GM10266 (cell line): ENCODE results near the gene TMEM147.

Experiments used
- DNase-seq: peaks from one replicate; pipeline ENCODE4 v3.0.0; 2012; ENCODE audit errors: extremely low spot score
- TF ChIP-seq, protein P1 (sequence below): IDR thresholded peaks from 2 replicates; pipeline ENCODE4 v1.5.1; 2012; ENCODE audit warnings: mild to moderate bottlenecking, low read depth; ENCODE audit not compliant: control insufficient read depth, insufficient read depth; ENCODE audit errors: missing control alignments

Gene TMEM147

DNA sequence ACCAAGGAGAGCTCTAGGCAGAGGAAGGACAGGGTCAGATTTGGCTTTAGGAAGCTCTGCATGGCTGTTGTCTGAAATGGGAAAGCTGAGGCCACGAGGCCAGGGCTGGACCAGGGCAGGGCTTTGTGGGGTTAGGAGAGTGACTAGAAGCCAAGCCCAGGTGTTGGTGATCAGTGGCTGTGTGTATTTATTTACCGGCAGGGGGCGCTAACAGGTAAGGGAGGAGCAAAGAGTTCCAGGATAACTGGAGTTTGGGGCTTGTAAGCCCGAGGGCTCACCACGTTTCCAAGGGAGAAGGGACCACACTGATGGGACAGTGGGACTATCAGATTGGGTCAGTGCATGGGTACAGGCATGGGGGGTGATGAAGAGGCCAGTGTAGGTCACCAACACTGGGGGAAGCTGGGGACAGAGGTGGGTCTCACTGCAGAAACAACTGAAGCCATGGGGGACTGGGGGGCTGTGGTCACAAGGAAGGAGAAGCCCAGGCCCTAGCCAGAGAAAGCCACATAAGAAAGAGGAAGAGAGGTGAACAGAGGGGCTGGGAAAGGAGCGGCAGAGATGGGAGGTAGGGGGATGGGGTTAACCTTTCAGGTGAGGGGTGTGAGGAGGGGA is 3.9 kb downstream of the TMEM147 start:
- TF ChIP-seq, protein P1, sequence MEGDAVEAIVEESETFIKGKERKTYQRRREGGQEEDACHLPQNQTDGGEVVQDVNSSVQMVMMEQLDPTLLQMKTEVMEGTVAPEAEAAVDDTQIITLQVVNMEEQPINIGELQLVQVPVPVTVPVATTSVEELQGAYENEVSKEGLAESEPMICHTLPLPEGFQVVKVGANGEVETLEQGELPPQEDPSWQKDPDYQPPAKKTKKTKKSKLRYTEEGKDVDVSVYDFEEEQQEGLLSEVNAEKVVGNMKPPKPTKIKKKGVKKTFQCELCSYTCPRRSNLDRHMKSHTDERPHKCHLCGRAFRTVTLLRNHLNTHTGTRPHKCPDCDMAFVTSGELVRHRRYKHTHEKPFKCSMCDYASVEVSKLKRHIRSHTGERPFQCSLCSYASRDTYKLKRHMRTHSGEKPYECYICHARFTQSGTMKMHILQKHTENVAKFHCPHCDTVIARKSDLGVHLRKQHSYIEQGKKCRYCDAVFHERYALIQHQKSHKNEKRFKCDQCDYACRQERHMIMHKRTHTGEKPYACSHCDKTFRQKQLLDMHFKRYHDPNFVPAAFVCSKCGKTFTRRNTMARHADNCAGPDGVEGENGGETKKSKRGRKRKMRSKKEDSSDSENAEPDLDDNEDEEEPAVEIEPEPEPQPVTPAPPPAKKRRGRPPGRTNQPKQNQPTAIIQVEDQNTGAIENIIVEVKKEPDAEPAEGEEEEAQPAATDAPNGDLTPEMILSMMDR: peak; percentile 79
- peak; percentile 85 for DNase-seq

DNA sequence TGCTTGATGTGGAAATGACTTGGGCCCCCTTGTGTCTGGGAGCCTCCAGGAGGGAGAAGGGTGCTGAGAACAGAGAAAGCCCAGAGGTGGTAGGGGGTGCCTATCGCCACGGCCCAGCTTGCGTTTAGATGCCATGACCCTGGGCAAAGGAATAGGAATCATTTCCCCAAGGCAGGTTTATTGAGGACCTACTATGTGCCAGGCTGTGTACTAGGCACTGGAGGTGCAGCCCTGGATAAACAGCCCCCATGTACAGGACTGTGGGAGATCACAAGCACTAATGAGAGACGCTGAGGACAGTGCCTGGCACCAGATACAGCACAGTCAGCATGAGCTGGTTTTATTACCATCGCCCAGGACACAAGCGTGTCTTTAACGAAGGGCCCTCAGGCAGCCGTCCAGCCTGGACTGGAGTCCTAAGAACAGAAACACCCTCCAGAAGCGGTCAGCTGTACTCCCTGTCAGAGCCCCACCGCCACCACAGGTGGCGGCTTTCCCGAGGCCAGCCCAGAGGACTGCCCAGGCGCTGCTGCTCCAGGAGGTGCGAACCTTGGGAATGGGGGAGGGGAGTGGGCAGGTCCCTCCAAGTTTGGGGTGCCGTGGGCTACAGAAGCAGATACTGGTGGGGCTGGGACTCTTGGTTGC is 4.6 kb downstream of the TMEM147 start:
- no peak for DNase-seq
- TF ChIP-seq, protein P1: no peak

- DNase-seq: no peak
- TF ChIP-seq, protein P1: no peak
Observed at GRCh38 chr19:35551091-35551810, 5.8 kb downstream of the TMEM147 start.

- TF ChIP-seq, protein P1: no peak
- DNase-seq: no peak
Observed at GRCh38 chr19:35552534-35553384, 7.3 kb downstream of the TMEM147 start.

- DNase-seq: no peak
- TF ChIP-seq, protein P1: no peak
Observed at GRCh38 chr19:35553385-35554000, 8.1 kb downstream of the TMEM147 start.

- TF ChIP-seq, protein P1: no peak
- no peak for DNase-seq
Observed at GRCh38 chr19:35554076-35554475, 8.7 kb downstream of the TMEM147 start.
